Activated naive CD4-positive, alpha-beta T cell treated with anti-CD3 and anti-CD28 coated beads for 36 hours (primary cell): ENCODE measurements around the gene ABCC11. TPM values are rescaled to one million over a fixed set of nuclear protein-coding genes. Genes with fewer than 3 reads are reported as not detected.

ENCODE experiments used
- CTCF ChIA-PET: fragments of 350-600 bp; sonication (Branson Sonifier 250); formaldehyde crosslinking; loops from one replicate; lab custom pipeline; 2021; ENCODE audit warnings: antibody characterized with exemption; lab: Charles Lee
- DNase-seq: peaks from one replicate; pipeline ENCODE4 v3.0.0-alpha.2; 2020
- H3K27ac Mint-ChIP-seq: one replicate; pipeline ENCODE4 v1.8.0; 2021; ENCODE audit warnings: mild to moderate bottlenecking, mixed read lengths
- H3K27me3 Mint-ChIP-seq: one replicate; pipeline ENCODE4 v1.8.0; 2021; ENCODE audit warnings: low read depth, mixed read lengths
- H3K36me3 Mint-ChIP-seq: one replicate; pipeline ENCODE4 v1.8.0; 2021; ENCODE audit warnings: low read depth, mixed read lengths
- H3K4me1 Mint-ChIP-seq: one replicate; pipeline ENCODE4 v1.8.0; 2021; ENCODE audit warnings: low read depth, mixed read lengths
- H3K4me3 Mint-ChIP-seq: one replicate; pipeline ENCODE4 v1.8.0; 2021; ENCODE audit warnings: mild to moderate bottlenecking, moderate library complexity, mixed read lengths
- H3K9me3 Mint-ChIP-seq: one replicate; pipeline ENCODE4 v1.8.0; 2021; ENCODE audit warnings: mixed read lengths
- intact Hi-C: fragments of 100-400 bp; cut with micrococcal nuclease; formaldehyde crosslinking; loops from one replicate; pipeline ENCODE4 v1.15.1; 2023
- total RNA-seq, 2 experiments: library from RNA; stranded (reverse); gene quantifications; one replicate each; pipeline ENCODE4 v1.2.3, GENCODE V29; 2021

The ABCC11 gene
- total RNA-seq, 2 experiments from 2014 or later: 0.15 to 0.24 TPM

DNA sequence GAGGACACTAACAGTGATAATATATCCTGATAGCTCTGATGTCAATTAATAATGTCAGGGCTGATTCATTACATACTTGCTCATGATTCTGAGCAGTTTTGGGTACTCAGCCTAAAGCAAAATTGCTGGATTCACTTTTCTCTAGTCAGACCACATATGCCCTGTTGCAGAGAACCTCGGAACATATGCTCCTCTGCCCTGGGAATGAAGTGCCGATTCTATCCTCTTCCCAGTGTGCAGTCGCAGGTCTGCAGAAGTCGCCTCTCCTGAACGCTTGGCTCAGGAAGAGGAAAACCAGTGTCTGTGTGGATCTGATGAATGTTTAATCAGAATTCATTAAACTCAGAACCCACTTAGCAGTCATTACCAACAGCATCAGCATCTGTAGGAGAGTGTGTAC is 126.1 kb downstream of the ABCC11 start:
- Mint-ChIP-seq H3K27ac (no peak overlapping the region), H3K9me3 (no peaks in the 10 kb centered on the region), H3K4me3 (no peak overlapping the region), H3K36me3 (no peaks in the 10 kb centered on the region), H3K27me3 (peaks cover 13% of the 10 kb centered on the region), H3K4me1 (peaks cover 12% of the 10 kb centered on the region)
- intact Hi-C loops: loop anchor here (10.0 kb wide), 1 partner anchor 546 kb away; no protein-coding TSS in a partner anchor
- DNase-seq: no peak
- CTCF ChIA-PET: interaction anchor here (0.6 kb wide), 1 partner anchor 45 kb away, joined by 3 read pairs; no protein-coding TSS in a partner anchor

DNA sequence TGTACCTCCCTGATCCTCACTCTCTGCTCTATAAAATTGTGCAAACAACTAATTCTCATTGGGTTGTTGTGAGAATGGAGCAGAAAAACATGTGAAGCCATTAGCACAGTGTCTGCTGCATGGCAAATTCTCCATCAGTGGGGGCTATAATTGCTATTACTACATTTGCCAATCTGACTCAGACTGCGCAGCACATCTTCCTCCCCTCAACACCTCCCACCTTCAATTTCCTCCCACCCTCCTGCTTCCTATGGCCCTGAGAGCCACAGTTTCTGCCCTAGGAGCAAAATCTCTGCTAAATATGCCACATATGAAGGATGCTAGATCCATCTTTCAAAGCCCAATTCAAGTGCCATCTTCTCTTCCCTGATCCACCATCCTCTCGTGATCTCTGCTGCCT is 128.5 kb downstream of the ABCC11 start:
- no peaks in the 10 kb centered on the region for H3K36me3 Mint-ChIP-seq
- H3K9me3 Mint-ChIP-seq: no peaks in the 10 kb centered on the region
- intact Hi-C loops: no loop called here
- H3K4me3 Mint-ChIP-seq: no peak overlapping the region
- peaks cover 11% of the 10 kb centered on the region for H3K27me3 Mint-ChIP-seq
- CTCF ChIA-PET: no interaction called here
- peaks cover 12% of the 10 kb centered on the region for H3K4me1 Mint-ChIP-seq
- no peak overlapping the region for H3K27ac Mint-ChIP-seq
- DNase-seq: no peak

DNA sequence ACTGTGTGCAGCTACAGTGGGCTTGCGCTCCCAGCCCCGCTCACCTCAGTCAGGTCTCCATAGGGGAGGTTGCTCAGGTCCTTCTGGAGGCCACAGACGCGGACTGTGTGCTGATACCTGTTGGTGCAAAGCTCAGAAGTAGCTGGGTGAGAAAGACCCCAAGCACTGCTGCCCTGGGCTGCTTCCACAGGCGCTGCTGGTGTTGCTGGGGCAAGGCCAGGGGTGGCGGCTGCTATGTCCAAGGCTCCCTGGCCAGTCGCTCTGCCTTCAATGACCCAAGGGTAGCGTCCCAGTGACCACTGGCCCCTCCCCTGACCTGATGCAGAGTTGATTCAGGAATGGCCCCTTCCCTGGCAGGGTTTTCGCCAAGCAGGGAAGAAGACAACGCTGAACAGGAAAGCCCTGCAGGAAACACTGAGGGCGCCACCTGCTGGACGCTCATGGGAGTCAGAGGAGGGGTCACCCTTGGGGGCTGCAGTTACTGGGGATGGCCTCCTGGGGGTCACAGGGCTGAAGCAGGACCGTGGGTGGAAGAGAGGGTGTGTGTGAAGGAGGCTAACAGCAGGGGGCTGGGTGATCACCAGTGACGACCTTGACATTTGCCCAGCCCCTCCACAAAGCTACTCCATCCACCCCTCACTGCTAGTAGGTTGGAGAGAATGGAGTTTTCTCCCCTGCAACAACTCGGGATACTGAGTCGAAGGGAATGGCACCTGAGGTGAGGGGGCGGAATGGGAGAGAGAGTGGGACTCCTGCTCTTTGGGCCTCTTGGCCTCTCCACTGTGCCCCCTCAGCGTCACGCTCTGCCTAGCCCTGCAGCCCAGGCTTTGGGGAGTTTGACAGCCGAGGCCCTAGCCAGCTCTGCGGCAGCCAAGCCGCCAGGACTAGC is 129.9 kb downstream of the ABCC11 start:
- Mint-ChIP-seq H3K4me3 (no peak overlapping the region), H3K9me3 (no peaks in the 10 kb centered on the region), H3K27ac (no peak overlapping the region), H3K4me1 (peaks cover 2% of the 10 kb centered on the region), H3K27me3 (peaks cover 16% of the 10 kb centered on the region), H3K36me3 (no peaks in the 10 kb centered on the region)
- intact Hi-C loops: loop anchor here (1.0 kb wide), 1 partner anchor 975 kb away; no protein-coding TSS in a partner anchor
- CTCF ChIA-PET: interaction anchor here (0.6 to 2.2 kb wide), 4 partner anchors 28 to 121 kb away, joined by 3 to 5 read pairs (median 4); no protein-coding TSS in a partner anchor
- peak; percentile 63 for DNase-seq

Other genes starting within 250 kb of the ABCC11 start
- gene ABCC12, start 91.5 kb downstream of the ABCC11 start, total RNA-seq: not detected
- gene LONP2, start 3.2 kb downstream of the ABCC11 start, total RNA-seq: 10 to 100 TPM; 49.9 to 53.9 TPM
- 10 to 100 TPM; 13.7 to 14.6 TPM for gene SIAH1, start 137.9 kb upstream of the ABCC11 start, total RNA-seq